GM12801 (cell line): ENCODE results near the gene IMMP2L.

Experiments used
- CTCF ChIP-seq: IDR thresholded peaks from one replicate; pipeline ENCODE4 v1.5.1; 2011; ENCODE audit warnings: control low read depth; ENCODE audit not compliant: insufficient read length; ENCODE audit errors: extremely low read depth

Gene IMMP2L

DNA sequence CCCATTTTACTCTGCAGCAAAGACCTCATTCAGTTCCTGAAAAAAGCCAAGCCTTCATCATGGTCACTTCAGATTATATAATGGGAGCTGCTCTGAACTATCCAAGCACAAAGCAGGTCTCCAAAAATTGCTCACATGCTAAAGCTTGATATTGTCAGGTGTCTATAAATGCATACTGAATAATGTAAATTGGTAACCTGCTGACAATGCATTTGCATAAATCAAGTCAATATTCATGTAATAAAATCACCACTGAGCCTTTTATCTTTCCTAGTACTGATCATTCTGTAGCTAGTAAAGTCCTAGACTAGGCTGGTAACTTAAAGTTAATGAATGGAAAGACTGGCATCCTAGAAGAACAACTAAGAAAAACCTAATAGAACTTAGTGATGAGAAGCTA lies 188.3 kb downstream of the IMMP2L start:
- TF ChIP-seq CTCF = no peak

GRCh38 chr7:111371437-111371836 lies 190.9 kb downstream of the IMMP2L start:
- TF ChIP-seq CTCF = no peak

DNA sequence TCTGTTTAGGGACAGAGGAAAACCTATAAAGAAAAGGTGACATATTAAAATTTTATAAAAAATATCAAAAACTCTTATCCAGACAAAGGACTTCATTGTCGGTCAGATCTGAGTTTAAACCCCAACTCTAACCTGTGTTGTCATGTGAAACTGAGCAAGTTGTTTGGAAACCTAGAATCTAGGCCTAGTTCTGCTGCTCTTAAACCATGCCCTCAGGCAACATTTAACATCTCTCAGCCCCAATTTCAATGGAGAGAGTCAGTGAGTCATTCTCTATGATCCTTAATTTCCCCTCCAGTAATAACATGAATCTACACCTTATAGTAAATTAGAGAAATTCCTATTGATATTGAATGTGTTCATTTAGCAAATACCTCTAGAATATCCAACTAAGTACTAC lies 192.3 kb downstream of the IMMP2L start:
- TF ChIP-seq CTCF = no peak

GRCh38 chr7:111368381-111369065 lies 193.8 kb downstream of the IMMP2L start:
- TF ChIP-seq CTCF = no peak

- no peak for TF ChIP-seq CTCF
Measured at GRCh38 chr7:111364413-111364812, 197.9 kb downstream of the IMMP2L start.

DNA sequence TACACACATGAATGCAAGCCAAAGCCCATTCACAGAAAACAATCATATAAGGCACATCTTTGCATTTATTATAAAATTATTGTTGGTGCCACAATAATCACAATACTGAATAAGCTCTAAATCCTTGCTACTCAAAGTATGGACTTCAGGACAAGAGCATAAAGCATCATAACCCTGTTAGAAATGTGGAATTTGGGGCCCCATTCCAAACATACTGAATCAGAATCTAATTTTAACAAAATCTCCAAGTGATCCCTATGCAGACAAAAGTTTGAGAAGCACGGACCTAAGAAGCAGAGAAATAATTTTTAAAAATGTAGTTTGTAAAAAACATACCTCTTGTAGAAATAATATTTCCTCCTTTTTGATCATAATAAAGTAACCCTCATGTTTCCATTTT lies 199.2 kb downstream of the IMMP2L start:
- no peak for TF ChIP-seq CTCF

- TF ChIP-seq CTCF = no peak
Measured at GRCh38 chr7:111362506-111363054, 199.7 kb downstream of the IMMP2L start.

- no peak for TF ChIP-seq CTCF
Measured at GRCh38 chr7:111358915-111359314, 203.4 kb downstream of the IMMP2L start.
